Spleen (tissue), 7 donors: ENCODE results near the gene RYR2.

Experiments used
- POLR2A ChIP-seq, 3 donors: fragments of 450-650 bp; IDR thresholded peaks; one replicate each; pipeline ENCODE4 v1.5.1; 2017; ENCODE audit warnings: antibody characterized with exemption in 3 of 3, mild to moderate bottlenecking in 1 of 3
- TF ChIP-seq, protein P1 (sequence below), 11 experiments: fragments of 200-600 bp in 7 of 11; fragments of 450-650 bp in 4 of 11; sonication (generic) in 4 of 11; IDR thresholded peaks in 8 of 11; conservative IDR thresholded peaks in 3 of 11; 1 replicate in 7 of 11; 2 replicates in 4 of 11; pipeline versions ENCODE4 v1.4.0 to v1.8.0; 2016 to 2021; ENCODE audit warnings: antibody characterized with exemption in 11 of 11, inconsistent platforms in 4 of 11, mild to moderate bottlenecking in 1 of 11
- donor health status: DM: no; HTN: no; CAD: no; lungs with moderate emphysema.
- donor health status: DM: no; HTN: no; CAD: no.
- donor health status: DM: no; HTN: no; CAD: no.

- TF ChIP-seq POLR2A (IDR thresholded peaks at IDR 0.05) = no peak
- TF ChIP-seq, protein P1, sequence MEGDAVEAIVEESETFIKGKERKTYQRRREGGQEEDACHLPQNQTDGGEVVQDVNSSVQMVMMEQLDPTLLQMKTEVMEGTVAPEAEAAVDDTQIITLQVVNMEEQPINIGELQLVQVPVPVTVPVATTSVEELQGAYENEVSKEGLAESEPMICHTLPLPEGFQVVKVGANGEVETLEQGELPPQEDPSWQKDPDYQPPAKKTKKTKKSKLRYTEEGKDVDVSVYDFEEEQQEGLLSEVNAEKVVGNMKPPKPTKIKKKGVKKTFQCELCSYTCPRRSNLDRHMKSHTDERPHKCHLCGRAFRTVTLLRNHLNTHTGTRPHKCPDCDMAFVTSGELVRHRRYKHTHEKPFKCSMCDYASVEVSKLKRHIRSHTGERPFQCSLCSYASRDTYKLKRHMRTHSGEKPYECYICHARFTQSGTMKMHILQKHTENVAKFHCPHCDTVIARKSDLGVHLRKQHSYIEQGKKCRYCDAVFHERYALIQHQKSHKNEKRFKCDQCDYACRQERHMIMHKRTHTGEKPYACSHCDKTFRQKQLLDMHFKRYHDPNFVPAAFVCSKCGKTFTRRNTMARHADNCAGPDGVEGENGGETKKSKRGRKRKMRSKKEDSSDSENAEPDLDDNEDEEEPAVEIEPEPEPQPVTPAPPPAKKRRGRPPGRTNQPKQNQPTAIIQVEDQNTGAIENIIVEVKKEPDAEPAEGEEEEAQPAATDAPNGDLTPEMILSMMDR (IDR thresholded peaks at IDR 0.05 in 8 of 11, conservative IDR thresholded peaks at IDR 0.05 in 3 of 11) = no peak
These were observed 648.7 kb downstream of the RYR2 start for GRCh38 chr1:237690656-237691055.
